ENCODE results near the gene GUCA2A. TPM values are rescaled to one million over a fixed set of nuclear protein-coding genes. Genes with fewer than 3 reads are reported as not detected.

The GUCA2A gene
- total RNA-seq, 1 donor from 2014 or later: not detected

- peaks cover 5% of the 10 kb centered on the region for H3K27me3 Mint-ChIP-seq (ENCODE audit: unreplicated experiment)
- no peak overlapping the region for H3K4me3 Mint-ChIP-seq (ENCODE audit: unreplicated experiment)
- H3K27ac Mint-ChIP-seq (ENCODE audit: unreplicated experiment): no peak overlapping the region
- no peak for TF ChIP-seq CTCF (IDR thresholded peaks at IDR 0.05; ENCODE audit: unreplicated experiment)
- no peak for DNase-seq (ENCODE audit: low spot score)
- H3K4me1 Mint-ChIP-seq (ENCODE audit: unreplicated experiment): peaks cover 8% of the 10 kb centered on the region
- no peaks in the 10 kb centered on the region for H3K9me3 Mint-ChIP-seq (ENCODE audit: unreplicated experiment)
- peaks cover 4% of the 10 kb centered on the region for H3K36me3 Mint-ChIP-seq (ENCODE audit: low read depth, unreplicated experiment)
Observed at GRCh38 chr1:42145389-42145716, 19.2 kb downstream of the GUCA2A start.

- Mint-ChIP-seq H3K9me3 (ENCODE audit: unreplicated experiment) (no peaks in the 10 kb centered on the region), H3K4me1 (ENCODE audit: unreplicated experiment) (peaks cover 8% of the 10 kb centered on the region), H3K36me3 (ENCODE audit: low read depth, unreplicated experiment) (peaks cover 4% of the 10 kb centered on the region), H3K27me3 (ENCODE audit: unreplicated experiment) (peaks cover 5% of the 10 kb centered on the region), H3K4me3 (ENCODE audit: unreplicated experiment) (no peak overlapping the region), H3K27ac (ENCODE audit: unreplicated experiment) (no peak overlapping the region)
- no peak for TF ChIP-seq CTCF (IDR thresholded peaks at IDR 0.05; ENCODE audit: unreplicated experiment)
- no peak for DNase-seq (ENCODE audit: low spot score)
Observed at GRCh38 chr1:42144711-42145388, 19.7 kb downstream of the GUCA2A start.

GRCh38 chr1:42143896-42144710, 20.4 kb downstream of the GUCA2A start:
- no peak for TF ChIP-seq CTCF (IDR thresholded peaks at IDR 0.05; ENCODE audit: unreplicated experiment)
- Mint-ChIP-seq H3K36me3 (ENCODE audit: low read depth, unreplicated experiment) (peaks cover 4% of the 10 kb centered on the region), H3K27me3 (ENCODE audit: unreplicated experiment) (peaks cover 5% of the 10 kb centered on the region), H3K27ac (ENCODE audit: unreplicated experiment) (no peak overlapping the region), H3K9me3 (ENCODE audit: unreplicated experiment) (no peaks in the 10 kb centered on the region), H3K4me1 (ENCODE audit: unreplicated experiment) (peaks cover 8% of the 10 kb centered on the region), H3K4me3 (ENCODE audit: unreplicated experiment) (no peak overlapping the region)
- no peak for DNase-seq (ENCODE audit: low spot score)

GRCh38 chr1:42142894-42143675, 21.5 kb downstream of the GUCA2A start:
- H3K9me3 Mint-ChIP-seq (ENCODE audit: unreplicated experiment): no peaks in the 10 kb centered on the region
- peaks cover 5% of the 10 kb centered on the region for H3K27me3 Mint-ChIP-seq (ENCODE audit: unreplicated experiment)
- H3K36me3 Mint-ChIP-seq (ENCODE audit: low read depth, unreplicated experiment): peaks cover 4% of the 10 kb centered on the region
- no peak for TF ChIP-seq CTCF (IDR thresholded peaks at IDR 0.05; ENCODE audit: unreplicated experiment)
- H3K4me1 Mint-ChIP-seq (ENCODE audit: unreplicated experiment): peaks cover 8% of the 10 kb centered on the region
- H3K27ac Mint-ChIP-seq (ENCODE audit: unreplicated experiment): no peak overlapping the region
- DNase-seq (ENCODE audit: low spot score): no peak
- no peak overlapping the region for H3K4me3 Mint-ChIP-seq (ENCODE audit: unreplicated experiment)
